BE2C (cell line): Measurements from ENCODE around the gene HELZ2.

Experiments used
- DNase-seq: peaks from one replicate; pipeline ENCODE4 v3.0.0-alpha.2; 2020
- H3K27me3 ChIP-seq: fragments of 250-450 bp; sonication (Bioruptor Pico); 2 replicates; pipeline ENCODE4 v1.5.1; 2020; ENCODE audit warnings: mild to moderate bottlenecking
- H3K36me3 ChIP-seq: fragments of 250-450 bp; sonication (Bioruptor Pico); 2 replicates; pipeline ENCODE4 v1.5.1; 2020; ENCODE audit warnings: mild to moderate bottlenecking
- H3K4me1 ChIP-seq: fragments of 250-450 bp; sonication (Bioruptor Pico); 2 replicates; pipeline ENCODE4 v1.5.1; 2020
- H3K4me3 ChIP-seq: 2 replicates; pipeline ENCODE4 v1.5.1; 2011; ENCODE audit warnings: low read depth, low read length
- H3K9me3 ChIP-seq: fragments of 250-450 bp; sonication (Bioruptor Pico); 2 replicates; pipeline ENCODE4 v1.5.1; 2020
- TF ChIP-seq, protein P1 (sequence below): IDR thresholded peaks from 2 replicates; pipeline ENCODE4 v1.5.1; 2012; ENCODE audit warnings: mild to moderate bottlenecking, low read depth, low read length

Gene HELZ2

DNA sequence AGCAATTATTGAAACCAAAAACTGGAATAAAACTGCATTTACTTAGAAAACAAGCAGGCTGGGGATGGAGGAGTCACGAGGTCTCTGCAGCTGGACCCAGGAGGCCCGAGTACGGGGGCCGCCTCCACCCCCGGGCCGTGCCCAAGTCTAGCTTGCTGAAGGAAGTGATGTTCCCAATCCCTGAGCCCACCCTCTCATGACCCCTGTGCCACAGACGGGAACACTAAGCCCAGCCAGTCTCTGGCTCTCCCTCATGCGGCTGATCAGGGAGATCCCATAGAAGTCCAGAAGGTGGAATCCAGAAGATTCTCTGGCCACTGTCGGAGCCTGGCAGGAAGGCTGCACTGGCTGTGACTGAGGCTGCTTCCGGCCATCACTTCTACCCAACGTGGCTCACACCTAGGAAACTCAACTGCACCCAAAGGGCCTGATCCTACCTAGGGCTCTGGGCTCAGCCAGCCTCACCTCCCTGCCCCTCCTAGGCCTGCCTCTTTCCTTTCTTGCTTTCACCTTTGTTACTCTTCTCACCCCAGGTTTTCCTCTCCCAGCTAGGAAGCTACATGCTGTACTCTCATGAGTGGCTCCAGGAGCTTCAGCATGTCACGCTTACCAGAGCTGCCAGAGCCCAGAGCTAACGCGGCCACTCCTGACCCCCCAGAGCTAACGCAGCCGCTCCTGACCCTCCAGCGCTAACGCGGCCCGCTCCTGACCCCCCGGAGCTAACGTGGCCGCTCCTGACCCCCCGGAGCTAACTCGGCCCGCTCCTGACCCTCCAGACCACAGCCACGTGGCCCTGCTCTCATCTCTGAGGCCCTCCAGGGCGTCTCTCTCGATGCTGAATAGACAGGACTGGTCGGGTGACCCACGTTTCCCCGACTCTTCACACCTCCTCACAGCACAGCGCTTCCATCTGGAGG, 24.7 kb upstream of the HELZ2 start:
- no peak overlapping the region for H3K4me3 ChIP-seq
- TF ChIP-seq, protein P1, sequence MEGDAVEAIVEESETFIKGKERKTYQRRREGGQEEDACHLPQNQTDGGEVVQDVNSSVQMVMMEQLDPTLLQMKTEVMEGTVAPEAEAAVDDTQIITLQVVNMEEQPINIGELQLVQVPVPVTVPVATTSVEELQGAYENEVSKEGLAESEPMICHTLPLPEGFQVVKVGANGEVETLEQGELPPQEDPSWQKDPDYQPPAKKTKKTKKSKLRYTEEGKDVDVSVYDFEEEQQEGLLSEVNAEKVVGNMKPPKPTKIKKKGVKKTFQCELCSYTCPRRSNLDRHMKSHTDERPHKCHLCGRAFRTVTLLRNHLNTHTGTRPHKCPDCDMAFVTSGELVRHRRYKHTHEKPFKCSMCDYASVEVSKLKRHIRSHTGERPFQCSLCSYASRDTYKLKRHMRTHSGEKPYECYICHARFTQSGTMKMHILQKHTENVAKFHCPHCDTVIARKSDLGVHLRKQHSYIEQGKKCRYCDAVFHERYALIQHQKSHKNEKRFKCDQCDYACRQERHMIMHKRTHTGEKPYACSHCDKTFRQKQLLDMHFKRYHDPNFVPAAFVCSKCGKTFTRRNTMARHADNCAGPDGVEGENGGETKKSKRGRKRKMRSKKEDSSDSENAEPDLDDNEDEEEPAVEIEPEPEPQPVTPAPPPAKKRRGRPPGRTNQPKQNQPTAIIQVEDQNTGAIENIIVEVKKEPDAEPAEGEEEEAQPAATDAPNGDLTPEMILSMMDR: no peak
- no peaks in the 10 kb centered on the region for H3K27me3 ChIP-seq
- H3K36me3 ChIP-seq: peaks cover 56% of the 10 kb centered on the region
- no peaks in the 10 kb centered on the region for H3K9me3 ChIP-seq
- DNase-seq: no peak
- no peaks in the 10 kb centered on the region for H3K4me1 ChIP-seq

DNA sequence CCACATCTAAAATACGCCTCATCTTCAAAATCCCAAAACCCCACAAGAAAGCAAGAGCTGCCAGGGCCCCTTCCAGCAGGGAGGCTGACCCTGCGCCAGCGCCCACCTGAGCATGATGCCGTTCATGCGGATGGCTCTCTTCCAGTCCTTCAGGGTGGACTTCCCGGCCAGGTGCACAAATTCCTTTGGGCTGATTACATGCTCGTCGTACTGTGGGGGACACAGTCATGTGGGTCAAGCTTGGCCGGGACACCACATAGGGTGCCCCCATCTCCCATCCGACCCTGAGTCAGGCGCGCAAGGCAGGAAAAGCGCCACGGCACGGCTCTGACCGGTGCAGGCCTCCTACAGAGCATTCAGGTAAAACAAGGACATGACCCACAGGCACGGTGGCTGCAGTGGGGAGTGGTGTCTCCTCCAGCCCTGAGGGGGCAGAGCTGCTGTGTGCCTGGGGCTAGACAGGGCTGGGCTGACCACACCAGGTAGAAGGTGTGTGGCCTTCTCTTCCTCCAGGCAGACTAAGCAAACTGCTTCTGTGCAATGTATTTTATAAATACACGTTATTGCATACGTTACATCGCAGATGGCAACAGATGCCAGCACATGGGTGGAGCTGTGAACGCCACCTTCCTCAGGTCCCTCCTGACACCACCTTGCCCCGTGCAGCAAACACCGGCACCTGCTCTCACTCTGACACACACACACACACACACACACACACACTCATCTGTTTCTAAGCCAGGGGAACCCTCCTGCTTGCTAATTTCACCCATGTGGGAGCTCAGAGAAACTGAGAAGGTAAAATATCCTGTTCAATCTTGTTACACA, 23.8 kb upstream of the HELZ2 start:
- Histone ChIP-seq H3K9me3 (no peaks in the 10 kb centered on the region), H3K36me3 (peaks cover 57% of the 10 kb centered on the region), H3K4me1 (no peaks in the 10 kb centered on the region), H3K4me3 (no peak overlapping the region), H3K27me3 (no peaks in the 10 kb centered on the region)
- TF ChIP-seq, protein P1: no peak
- no peak for DNase-seq

DNA sequence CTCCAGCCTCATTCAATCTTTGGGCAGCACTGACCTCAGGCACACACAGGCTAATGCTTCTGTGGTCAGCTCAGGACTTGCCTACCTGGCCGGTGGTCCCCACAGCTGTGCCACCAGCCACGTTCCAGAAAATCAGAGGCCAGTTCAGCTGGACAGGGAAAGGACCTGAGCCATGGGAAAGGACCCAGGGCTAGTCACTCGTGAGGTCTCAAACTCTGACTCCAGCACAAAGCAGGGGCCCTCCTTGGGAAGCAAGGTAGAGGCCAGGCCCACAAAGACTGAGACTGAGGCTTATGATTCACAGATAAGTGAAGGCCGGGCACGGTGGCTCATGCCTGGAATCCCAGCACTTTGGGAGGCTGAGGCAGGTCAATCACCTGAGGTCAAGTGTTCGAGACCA, 22.4 kb upstream of the HELZ2 start:
- no peak for DNase-seq
- H3K4me1 ChIP-seq: no peaks in the 10 kb centered on the region
- no peak overlapping the region for H3K4me3 ChIP-seq
- H3K27me3 ChIP-seq: no peaks in the 10 kb centered on the region
- TF ChIP-seq, protein P1: no peak
- H3K9me3 ChIP-seq: no peaks in the 10 kb centered on the region
- peaks cover 57% of the 10 kb centered on the region for H3K36me3 ChIP-seq

DNA sequence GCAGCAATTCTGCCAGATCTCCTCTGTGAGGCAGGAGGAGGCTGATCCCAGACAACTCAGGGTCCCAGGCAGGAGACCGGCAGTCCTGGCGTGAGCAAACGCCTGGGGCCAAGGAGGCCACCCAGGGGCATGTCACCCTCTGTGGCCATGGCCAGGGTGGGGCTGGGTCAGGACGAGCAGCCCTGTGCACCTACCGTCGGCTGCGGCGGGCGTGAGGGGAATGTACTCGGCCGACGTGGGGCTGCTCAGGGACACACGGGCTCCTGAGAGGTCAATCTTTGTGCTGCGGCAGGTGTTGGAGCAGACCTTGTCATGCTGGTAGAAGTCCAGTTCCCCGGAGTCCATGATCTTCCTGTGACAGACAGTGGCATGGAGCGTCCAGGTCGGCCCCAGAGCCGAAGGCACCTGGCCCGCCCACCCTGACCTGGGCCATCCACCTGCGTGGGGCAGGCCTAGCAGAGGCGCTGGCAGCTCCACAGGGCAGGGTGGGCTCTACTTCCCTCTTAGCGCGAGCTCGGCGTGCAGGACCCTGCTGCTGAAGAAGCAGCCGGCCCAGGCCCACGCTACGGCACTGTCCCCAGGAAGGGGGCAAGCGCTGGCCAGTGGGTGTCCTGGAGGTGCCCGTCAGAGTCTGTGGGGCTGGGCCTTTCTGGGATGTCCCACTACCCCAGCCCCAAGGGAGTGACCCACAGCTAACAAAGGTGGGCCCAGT, 21.5 kb upstream of the HELZ2 start:
- no peaks in the 10 kb centered on the region for H3K4me1 ChIP-seq
- H3K36me3 ChIP-seq: peaks cover 52% of the 10 kb centered on the region
- TF ChIP-seq, protein P1: no peak
- no peaks in the 10 kb centered on the region for H3K27me3 ChIP-seq
- no peak for DNase-seq
- H3K4me3 ChIP-seq: no peak overlapping the region
- H3K9me3 ChIP-seq: no peaks in the 10 kb centered on the region

DNA sequence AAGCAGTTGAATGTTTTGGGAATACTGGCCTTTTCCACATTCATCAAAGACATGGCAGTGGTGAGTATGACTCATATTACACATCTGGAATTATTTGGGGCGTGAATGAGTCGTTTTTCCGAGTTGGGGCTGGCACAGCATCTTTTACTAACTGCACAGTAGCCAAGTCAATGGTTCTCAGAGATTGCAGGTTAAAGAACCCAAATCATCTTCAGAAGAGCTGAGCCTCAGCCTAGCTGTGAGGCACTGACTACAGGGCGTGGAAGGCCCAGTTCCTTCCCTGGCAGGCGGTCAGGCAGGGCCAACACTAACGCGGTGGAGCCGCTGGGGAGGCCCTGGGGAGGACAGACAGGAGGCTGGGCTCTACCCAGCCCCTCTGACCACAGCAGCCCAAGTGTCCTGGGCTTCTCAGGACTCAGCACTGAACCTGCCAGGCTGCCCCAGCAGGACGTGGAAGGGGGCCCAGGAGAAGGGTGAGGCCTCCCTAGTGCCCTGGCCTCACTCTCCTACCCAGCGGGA, 20.1 kb upstream of the HELZ2 start:
- Histone ChIP-seq H3K4me1 (no peaks in the 10 kb centered on the region), H3K9me3 (no peaks in the 10 kb centered on the region), H3K36me3 (peaks cover 58% of the 10 kb centered on the region), H3K27me3 (no peaks in the 10 kb centered on the region), H3K4me3 (no peak overlapping the region)
- TF ChIP-seq, protein P1: no peak
- no peak for DNase-seq
